ENCODE results near the gene PIWIL4.
"Not testable (repeated sequence)": the region's sequence is repeated elsewhere in the genome, so short reads cannot be mapped to it uniquely, and the experiment has no call there.

The PIWIL4 gene

GRCh38 chr11:94563848-94564467 lies 3.2 kb upstream of the PIWIL4 start:
- TF ChIP-seq CTCF (conservative IDR thresholded peaks at IDR 0.05; ENCODE audit: low read depth): no peak
- DNase-seq (ENCODE audit: low spot score): no peak
- ChIA-PET CTCF (no interaction called here), POLR2A (ENCODE audit: low non-redundant PET) (no interaction called here)
- H3K27ac ChIP-seq: no peak overlapping the region

GRCh38 chr11:94568200-94568599 lies 1.0 kb downstream of the PIWIL4 start:
- no peak overlapping the region for H3K27ac ChIP-seq
- ChIA-PET CTCF (interaction anchor here (0.7 kb wide), 1 partner anchor 709 kb away, joined by 3 read pairs; no protein-coding TSS in a partner anchor), POLR2A (ENCODE audit: low non-redundant PET) (no interaction called here)
- DNase-seq (ENCODE audit: low spot score): no peak
- no peak for TF ChIP-seq CTCF (conservative IDR thresholded peaks at IDR 0.05; ENCODE audit: low read depth)

GRCh38 chr11:94568717-94569116 lies 1.5 kb downstream of the PIWIL4 start:
- CTCF ChIA-PET: interaction anchor here (0.7 kb wide), 1 partner anchor 710 kb away, joined by 3 read pairs; no protein-coding TSS in a partner anchor
- H3K27ac ChIP-seq: no peak overlapping the region
- TF ChIP-seq CTCF (conservative IDR thresholded peaks at IDR 0.05; ENCODE audit: low read depth): no peak
- POLR2A ChIA-PET (ENCODE audit: low non-redundant PET): no interaction called here
- no peak for DNase-seq (ENCODE audit: low spot score)

GRCh38 chr11:94572975-94573374 lies 5.8 kb downstream of the PIWIL4 start:
- DNase-seq (ENCODE audit: low spot score); H3K27ac ChIP-seq; POLR2A ChIA-PET (ENCODE audit: low non-redundant PET); CTCF ChIA-PET: not testable (repeated sequence)

- DNase-seq (ENCODE audit: low spot score): no peak
- CTCF ChIA-PET: no interaction called here
- TF ChIP-seq CTCF (conservative IDR thresholded peaks at IDR 0.05; ENCODE audit: low read depth): no peak
- POLR2A ChIA-PET (ENCODE audit: low non-redundant PET): no interaction called here
- H3K27ac ChIP-seq: no peak overlapping the region
Measured at GRCh38 chr11:94574193-94574961, 7.2 kb downstream of the PIWIL4 start.

GRCh38 chr11:94576306-94576705 lies 9.1 kb downstream of the PIWIL4 start:
- CTCF ChIA-PET: interaction anchor here (0.6 kb wide), 1 partner anchor 1936 kb away, joined by 3 read pairs; no protein-coding TSS in a partner anchor
- no peak overlapping the region for H3K27ac ChIP-seq
- POLR2A ChIA-PET (ENCODE audit: low non-redundant PET): no interaction called here
- no peak for TF ChIP-seq CTCF (conservative IDR thresholded peaks at IDR 0.05; ENCODE audit: low read depth)
- DNase-seq (ENCODE audit: low spot score): no peak

GRCh38 chr11:94577841-94578240 lies 10.7 kb downstream of the PIWIL4 start:
- no peak for TF ChIP-seq CTCF (conservative IDR thresholded peaks at IDR 0.05; ENCODE audit: low read depth)
- ChIA-PET POLR2A (ENCODE audit: low non-redundant PET) (no interaction called here), CTCF (interaction anchor here (0.6 kb wide), 1 partner anchor 183 kb away, joined by 7 read pairs; no protein-coding TSS in a partner anchor)

More at GRCh38 chr11:94577841-94578240, 10.7 kb downstream of the PIWIL4 start:
- H3K27ac ChIP-seq: no peak overlapping the region
- no peak for DNase-seq (ENCODE audit: low spot score)

Data from RWPE1 (cell line).